ENCODE results near the gene TRMU. TPM values are rescaled to one million over a fixed set of nuclear protein-coding genes. Genes with fewer than 3 reads are reported as not detected.

TRMU gene
- total RNA-seq, 1 experiment from 2014 or later = 48.8 TPM

DNA sequence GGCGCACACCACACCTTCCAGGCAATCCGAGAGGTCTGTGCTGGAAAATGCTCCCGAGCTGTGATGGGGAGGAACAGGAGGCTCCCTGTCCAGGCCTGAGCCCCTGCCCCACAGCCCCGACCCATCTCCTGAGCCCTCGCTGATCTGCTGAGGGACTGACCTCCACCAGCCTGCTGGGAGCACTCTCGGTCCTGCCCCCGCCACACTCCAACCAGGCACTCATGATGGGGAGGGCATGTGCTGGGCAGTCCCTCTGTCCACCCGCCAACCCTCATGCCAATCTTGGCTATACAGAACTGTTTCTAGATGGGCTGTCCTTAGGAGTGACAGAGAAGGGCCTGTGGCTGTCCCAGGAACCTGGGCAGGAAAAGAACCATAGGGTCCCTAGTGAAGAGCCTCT, 70.8 kb downstream of the TRMU start:
- ATAC-seq (peak; percentile 26; the same call in 1 of the 2 replicates), DNase-seq (ENCODE audit: low read depth, low spot score) (no peak)
- BruUV-seq (replicated peaks) = no TSS peak
- POLR2A ChIA-PET = interaction anchor here (0.6 kb wide), 1 partner anchor 341 kb away, joined by 3 read pairs; no protein-coding TSS in a partner anchor
- Histone ChIP-seq H3K4me3 (ENCODE audit: low read depth in 2 of 2, low read length in 2 of 2) (no peak overlapping the region), H3K27ac (ENCODE audit: low read length) (no peak overlapping the region), H3K9me3 (ENCODE audit: control insufficient read depth, insufficient read depth, low read depth, low read length) (no peaks in the 10 kb centered on the region), H3K36me3 (ENCODE audit: control insufficient read depth, insufficient read depth, low read length) (no peaks in the 10 kb centered on the region), H3K27me3 (ENCODE audit: control insufficient read depth, insufficient read depth, low read length) (no peaks in the 10 kb centered on the region), H3K4me1 (ENCODE audit: control insufficient read depth, insufficient read depth, low read length) (no peaks in the 10 kb centered on the region)
- in situ Hi-C loops (cut with HindIII; ENCODE audit: low pct_unique_long_range_greater_than_20kb, low sequenced_read_pairs) = no loop called here
- intact Hi-C loops (cut with micrococcal nuclease; ENCODE audit: unreplicated experiment) = no loop called here
- TF ChIP-seq POLR2AphosphoS5 (IDR thresholded peaks at IDR 0.05; ENCODE audit: low read depth, low read length) (no peak), SIN3A (IDR thresholded peaks at IDR 0.05; ENCODE audit: borderline replicate concordance, insufficient read depth, low read depth, low read length) (no peak), CTCF (IDR thresholded peaks at IDR 0.05) (no peak), TCF7L2 (IDR thresholded peaks at IDR 0.05; ENCODE audit: low read depth, low read length) (no peak)
- TF ChIP-seq, protein P1, sequence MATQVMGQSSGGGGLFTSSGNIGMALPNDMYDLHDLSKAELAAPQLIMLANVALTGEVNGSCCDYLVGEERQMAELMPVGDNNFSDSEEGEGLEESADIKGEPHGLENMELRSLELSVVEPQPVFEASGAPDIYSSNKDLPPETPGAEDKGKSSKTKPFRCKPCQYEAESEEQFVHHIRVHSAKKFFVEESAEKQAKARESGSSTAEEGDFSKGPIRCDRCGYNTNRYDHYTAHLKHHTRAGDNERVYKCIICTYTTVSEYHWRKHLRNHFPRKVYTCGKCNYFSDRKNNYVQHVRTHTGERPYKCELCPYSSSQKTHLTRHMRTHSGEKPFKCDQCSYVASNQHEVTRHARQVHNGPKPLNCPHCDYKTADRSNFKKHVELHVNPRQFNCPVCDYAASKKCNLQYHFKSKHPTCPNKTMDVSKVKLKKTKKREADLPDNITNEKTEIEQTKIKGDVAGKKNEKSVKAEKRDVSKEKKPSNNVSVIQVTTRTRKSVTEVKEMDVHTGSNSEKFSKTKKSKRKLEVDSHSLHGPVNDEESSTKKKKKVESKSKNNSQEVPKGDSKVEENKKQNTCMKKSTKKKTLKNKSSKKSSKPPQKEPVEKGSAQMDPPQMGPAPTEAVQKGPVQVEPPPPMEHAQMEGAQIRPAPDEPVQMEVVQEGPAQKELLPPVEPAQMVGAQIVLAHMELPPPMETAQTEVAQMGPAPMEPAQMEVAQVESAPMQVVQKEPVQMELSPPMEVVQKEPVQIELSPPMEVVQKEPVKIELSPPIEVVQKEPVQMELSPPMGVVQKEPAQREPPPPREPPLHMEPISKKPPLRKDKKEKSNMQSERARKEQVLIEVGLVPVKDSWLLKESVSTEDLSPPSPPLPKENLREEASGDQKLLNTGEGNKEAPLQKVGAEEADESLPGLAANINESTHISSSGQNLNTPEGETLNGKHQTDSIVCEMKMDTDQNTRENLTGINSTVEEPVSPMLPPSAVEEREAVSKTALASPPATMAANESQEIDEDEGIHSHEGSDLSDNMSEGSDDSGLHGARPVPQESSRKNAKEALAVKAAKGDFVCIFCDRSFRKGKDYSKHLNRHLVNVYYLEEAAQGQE (IDR thresholded peaks at IDR 0.05; ENCODE audit: insufficient read depth in 1 of 2, low read depth in 2 of 2, low read length in 1 of 2) = no peak
- CTCF ChIA-PET = no interaction called here

DNA sequence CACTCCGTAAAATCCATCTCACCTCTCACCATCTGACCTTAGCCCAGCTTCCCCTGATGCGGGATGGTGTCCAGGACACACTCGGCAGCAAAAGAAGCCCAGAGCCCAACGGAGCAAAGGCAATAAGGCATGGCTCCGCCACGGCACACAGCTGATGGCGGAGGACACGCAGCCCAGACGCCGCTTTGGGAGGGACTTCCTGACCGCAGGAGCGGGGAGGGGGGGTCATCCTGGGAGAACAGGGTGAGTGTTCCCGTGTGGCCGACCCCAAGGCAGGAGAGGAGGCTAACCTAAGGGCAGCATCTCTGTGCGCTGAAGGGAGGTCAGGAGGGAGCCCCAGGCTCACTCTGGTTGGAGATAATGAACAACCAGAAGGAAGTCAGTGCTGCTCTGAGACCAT, 71.3 kb downstream of the TRMU start:
- ATAC-seq (no peak), DNase-seq (ENCODE audit: low read depth, low spot score) (no peak)
- BruUV-seq (replicated peaks) = no TSS peak
- Histone ChIP-seq H3K4me3 (ENCODE audit: low read depth in 2 of 2, low read length in 2 of 2) (no peak overlapping the region), H3K27ac (ENCODE audit: low read length) (no peak overlapping the region), H3K36me3 (ENCODE audit: control insufficient read depth, insufficient read depth, low read length) (no peaks in the 10 kb centered on the region), H3K27me3 (ENCODE audit: control insufficient read depth, insufficient read depth, low read length) (no peaks in the 10 kb centered on the region), H3K4me1 (ENCODE audit: control insufficient read depth, insufficient read depth, low read length) (no peaks in the 10 kb centered on the region), H3K9me3 (ENCODE audit: control insufficient read depth, insufficient read depth, low read depth, low read length) (no peaks in the 10 kb centered on the region)
- intact Hi-C loops (cut with micrococcal nuclease; ENCODE audit: unreplicated experiment) = no loop called here
- in situ Hi-C loops (cut with HindIII; ENCODE audit: low pct_unique_long_range_greater_than_20kb, low sequenced_read_pairs) = no loop called here
- TF ChIP-seq SIN3A (IDR thresholded peaks at IDR 0.05; ENCODE audit: borderline replicate concordance, insufficient read depth, low read depth, low read length) = no peak
- TF ChIP-seq, protein P1 (IDR thresholded peaks at IDR 0.05; ENCODE audit: insufficient read depth in 1 of 2, low read depth in 2 of 2, low read length in 1 of 2) = no peak
- TF ChIP-seq CTCF (IDR thresholded peaks at IDR 0.05) = no peak
- TF ChIP-seq TCF7L2 (IDR thresholded peaks at IDR 0.05; ENCODE audit: low read depth, low read length) = no peak
- TF ChIP-seq POLR2AphosphoS5 (IDR thresholded peaks at IDR 0.05; ENCODE audit: low read depth, low read length) = no peak
- ChIA-PET CTCF (no interaction called here), POLR2A (no interaction called here)

Other genes with a start within 250 kb of the TRMU start
- 10.7 TPM for gene PPARA, start 185.2 kb upstream of the TRMU start, total RNA-seq (2021; ENCODE audit: unreplicated experiment)
- gene CDPF1, start 85.4 kb upstream of the TRMU start, total RNA-seq (2021; ENCODE audit: unreplicated experiment) = 11.2 TPM
- not detected for gene PKDREJ, start 72.4 kb upstream of the TRMU start, total RNA-seq (2021; ENCODE audit: unreplicated experiment)
- gene TTC38, start 67.7 kb upstream of the TRMU start, total RNA-seq (2021; ENCODE audit: unreplicated experiment) = 14.0 TPM
- gene GTSE1, start 38.8 kb upstream of the TRMU start, total RNA-seq (2021; ENCODE audit: unreplicated experiment) = 36.2 TPM
- gene CELSR1, start 201.9 kb downstream of the TRMU start, total RNA-seq (2021; ENCODE audit: unreplicated experiment) = 30.7 TPM